HEK293 (cell line): ENCODE data around the gene STRN4.

Experiments used
- CTCF ChIP-seq: fragments of 450-650 bp; formaldehyde crosslinking; IDR thresholded peaks from 2 replicates; pipeline ENCODE4 v1.5.1; 2016; ENCODE audit warnings: missing biosample characterization, missing genetic modification characterization
- FEZF1 ChIP-seq: fragments of 450-650 bp; formaldehyde crosslinking; IDR thresholded peaks from 2 replicates; pipeline ENCODE4 v1.5.1; 2016; ENCODE audit warnings: missing biosample characterization, missing genetic modification characterization
- GLIS2 ChIP-seq: fragments of 450-650 bp; formaldehyde crosslinking; IDR thresholded peaks from 2 replicates; pipeline ENCODE4 v1.5.1; 2016; ENCODE audit warnings: missing biosample characterization, missing genetic modification characterization
- HIC1 ChIP-seq: fragments of 450-650 bp; formaldehyde crosslinking; IDR thresholded peaks from 2 replicates; pipeline ENCODE4 v1.5.1; 2016; ENCODE audit warnings: missing biosample characterization, missing genetic modification characterization
- HOXC10 ChIP-seq: sonication (generic); formaldehyde crosslinking; IDR thresholded peaks from 2 replicates; pipeline ENCODE4 v1.8.1; 2023; ENCODE audit warnings: mild to moderate bottlenecking, missing genetic modification reagents
- KLF10 ChIP-seq: fragments of 450-650 bp; IDR thresholded peaks from 2 replicates; pipeline ENCODE4 v1.5.1; 2018; ENCODE audit warnings: missing biosample characterization, mild to moderate bottlenecking, missing genetic modification characterization
- KLF16 ChIP-seq: fragments of 450-650 bp; formaldehyde crosslinking; IDR thresholded peaks from 2 replicates; pipeline ENCODE4 v1.5.1; 2017; ENCODE audit warnings: missing biosample characterization, missing genetic modification characterization
- TCF7L2 ChIP-seq: IDR thresholded peaks from 2 replicates; pipeline ENCODE4 v1.6.1; 2011; ENCODE audit warnings: low read depth, mild to moderate bottlenecking, inconsistent platforms, low read length, moderate library complexity, borderline replicate concordance
- TRIM28 ChIP-seq: IDR thresholded peaks from 2 replicates; pipeline ENCODE4 v1.6.1; 2011; ENCODE audit warnings: low read length, control low read depth, borderline replicate concordance
- ZBTB10 ChIP-seq: fragments of 450-650 bp; formaldehyde crosslinking; IDR thresholded peaks from 2 replicates; pipeline ENCODE4 v1.5.1; 2016; ENCODE audit warnings: missing biosample characterization, missing genetic modification characterization
- ZBTB17 ChIP-seq: fragments of 450-650 bp; formaldehyde crosslinking; IDR thresholded peaks from 2 replicates; pipeline ENCODE4 v1.5.1; 2016; ENCODE audit warnings: missing biosample characterization, missing genetic modification characterization
- ZBTB7A ChIP-seq: fragments of 450-650 bp; formaldehyde crosslinking; IDR thresholded peaks from 2 replicates; pipeline ENCODE4 v1.5.1; 2016; ENCODE audit warnings: low read depth, missing biosample characterization, missing genetic modification characterization
- ZBTB8A ChIP-seq: fragments of 450-650 bp; formaldehyde crosslinking; IDR thresholded peaks from 2 replicates; pipeline ENCODE4 v1.5.1; 2016; ENCODE audit warnings: missing biosample characterization, missing genetic modification characterization
- ZFP41 ChIP-seq: fragments of 450-650 bp; formaldehyde crosslinking; IDR thresholded peaks from 2 replicates; pipeline ENCODE4 v1.5.1; 2016; ENCODE audit warnings: missing biosample characterization, missing genetic modification characterization, borderline replicate concordance
- ZIC2 ChIP-seq: fragments of 450-650 bp; formaldehyde crosslinking; IDR thresholded peaks from 2 replicates; pipeline ENCODE4 v1.5.1; 2016; ENCODE audit warnings: missing biosample characterization, missing genetic modification characterization
- ZNF138 ChIP-seq: fragments of 450-650 bp; formaldehyde crosslinking; IDR thresholded peaks from 2 replicates; pipeline ENCODE4 v1.5.1; 2016; ENCODE audit warnings: missing biosample characterization, missing genetic modification characterization, borderline replicate concordance
- ZNF174 ChIP-seq: fragments of 450-650 bp; formaldehyde crosslinking; IDR thresholded peaks from 2 replicates; pipeline ENCODE4 v1.5.0; 2017; ENCODE audit warnings: missing biosample characterization, mild to moderate bottlenecking, missing genetic modification characterization
- ZNF2 ChIP-seq: fragments of 450-650 bp; formaldehyde crosslinking; IDR thresholded peaks from 2 replicates; pipeline ENCODE4 v1.5.1; 2016; ENCODE audit warnings: missing biosample characterization, missing genetic modification characterization
- ZNF24 ChIP-seq: fragments of 450-650 bp; formaldehyde crosslinking; IDR thresholded peaks from 2 replicates; pipeline ENCODE4 v1.5.1; 2016; ENCODE audit warnings: missing biosample characterization, missing genetic modification characterization
- ZNF26 ChIP-seq: fragments of 450-650 bp; formaldehyde crosslinking; IDR thresholded peaks from 2 replicates; pipeline ENCODE4 v1.5.1; 2016; ENCODE audit warnings: missing biosample characterization, missing genetic modification characterization
- ZNF404 ChIP-seq: fragments of 450-650 bp; formaldehyde crosslinking; IDR thresholded peaks from 2 replicates; pipeline ENCODE4 v1.5.1; 2017; ENCODE audit warnings: missing biosample characterization, missing genetic modification characterization
- ZNF423 ChIP-seq: fragments of 450-650 bp; formaldehyde crosslinking; IDR thresholded peaks from 2 replicates; pipeline ENCODE4 v1.5.1; 2016; ENCODE audit warnings: missing biosample characterization, missing genetic modification characterization
- ZNF488 ChIP-seq: fragments of 450-650 bp; formaldehyde crosslinking; IDR thresholded peaks from 2 replicates; pipeline ENCODE4 v1.5.1; 2016; ENCODE audit warnings: missing biosample characterization, missing genetic modification characterization
- ZNF514 ChIP-seq: fragments of 450-650 bp; formaldehyde crosslinking; IDR thresholded peaks from 2 replicates; pipeline ENCODE4 v1.5.1; 2016; ENCODE audit warnings: missing biosample characterization, missing genetic modification characterization
- ZNF529 ChIP-seq: fragments of 450-650 bp; formaldehyde crosslinking; IDR thresholded peaks from 2 replicates; pipeline ENCODE4 v1.5.1; 2017; ENCODE audit warnings: missing genetic modification characterization, missing biosample characterization; ENCODE audit not compliant: insufficient replicate concordance
- ZNF561 ChIP-seq: fragments of 450-650 bp; IDR thresholded peaks from 2 replicates; pipeline ENCODE4 v1.5.1; 2018; ENCODE audit warnings: missing biosample characterization, missing genetic modification characterization, borderline replicate concordance
- ZNF645 ChIP-seq: fragments of 450-650 bp; formaldehyde crosslinking; IDR thresholded peaks from 2 replicates; pipeline ENCODE4; 2016; ENCODE audit warnings: missing biosample characterization, missing genetic modification characterization
- ZNF654 ChIP-seq: fragments of 450-650 bp; formaldehyde crosslinking; IDR thresholded peaks from 2 replicates; pipeline ENCODE4 v1.5.1; 2016; ENCODE audit warnings: low read depth, missing biosample characterization, missing genetic modification characterization
- ZNF658 ChIP-seq: fragments of 450-650 bp; formaldehyde crosslinking; IDR thresholded peaks from 2 replicates; pipeline ENCODE4; 2016; ENCODE audit warnings: missing biosample characterization, missing genetic modification characterization
- ZNF707 ChIP-seq: fragments of 450-650 bp; formaldehyde crosslinking; IDR thresholded peaks from 2 replicates; pipeline ENCODE4 v1.5.1; 2016; ENCODE audit warnings: missing biosample characterization, missing genetic modification characterization

The STRN4 gene

GRCh38 chr19:46784262-46785053, 38.2 kb upstream of the STRN4 start (continued):
- TF ChIP-seq ZNF24 (peak; percentile 46; the same call in 1 of the 2 replicates), CTCF (tag by site-specific recombination) (peak; percentile 90), ZNF654 (no peak), ZNF138 (tag by site-specific recombination) (no peak), ZNF488 (tag by site-specific recombination) (no peak), ZNF561 (tag by site-specific recombination) (no peak; the same call in 1 of the 2 replicates), ZNF658 (no peak), HOXC10 (CRISPR knock-in tag) (no peak), ZBTB8A (tag by site-specific recombination) (peak; percentile 82), ZNF26 (tag by site-specific recombination) (no peak), ZNF404 (no peak), KLF10 (tag by site-specific recombination) (peak; percentile 96), KLF16 (tag by site-specific recombination) (peak; percentile 86), ZNF529 (tag by site-specific recombination) (no peak), ZNF2 (no peak), ZBTB7A (tag by site-specific recombination) (no peak), ZNF514 (tag by site-specific recombination) (no peak), TRIM28 (peak; percentile 11; the same call in 1 of the 2 replicates), ZBTB10 (tag by site-specific recombination) (peak; percentile 84; the same call in 1 of the 2 replicates), ZBTB17 (tag by site-specific recombination) (peak; percentile 84), ZNF423 (tag by site-specific recombination) (0 out of 2 replicates have a peak, but pooled peaks have one; percentile 11), ZFP41 (tag by site-specific recombination) (no peak), HIC1 (peak; percentile 60; the same call in 1 of the 2 replicates), ZNF645 (no peak), ZNF174 (no peak), GLIS2 (tag by site-specific recombination) (peak; percentile 86), ZIC2 (tag by site-specific recombination) (peak; percentile 54), ZNF707 (no peak), TCF7L2 (no peak), FEZF1 (tag by site-specific recombination) (peak; percentile 45)
